OCI-LY1 (cell line): ENCODE data around the gene CADM3.

Experiments
- H2AFZ ChIP-seq: fragments of 200-600 bp; sonication (generic), shearing (Covaris generic); 2 replicates; pipeline ENCODE4 v1.6.0; 2014; ENCODE audit warnings: antibody characterized with exemption, mild to moderate bottlenecking, low read length
- H3F3A ChIP-seq: fragments of 200-600 bp; sonication (generic), shearing (Covaris generic); 2 replicates; pipeline ENCODE4 v1.6.0; 2014; ENCODE audit warnings: mild to moderate bottlenecking, antibody characterized with exemption, low read length, moderate library complexity; ENCODE audit not compliant: insufficient read depth
- H3K27ac ChIP-seq: fragments of 200-600 bp; sonication (generic); 2 replicates; pipeline ENCODE4 v1.5.1; 2014; ENCODE audit warnings: low read length, mixed run types, mild to moderate bottlenecking, low read depth; ENCODE audit not compliant: poor library complexity, severe bottlenecking
- H3K27me3 ChIP-seq: fragments of 200-600 bp; sonication (generic); 2 replicates; pipeline ENCODE4 v1.6.0; 2014; ENCODE audit warnings: antibody characterized with exemption, mild to moderate bottlenecking, low read length, moderate library complexity; ENCODE audit not compliant: insufficient read depth
- H3K36me3 ChIP-seq: fragments of 200-600 bp; sonication (generic); 2 replicates; pipeline ENCODE4 v1.6.1; 2014; ENCODE audit warnings: mild to moderate bottlenecking, antibody characterized with exemption, low read length, moderate library complexity, mixed read lengths; ENCODE audit not compliant: insufficient read depth
- H3K4me1 ChIP-seq: fragments of 200-600 bp; sonication (generic); 2 replicates; pipeline ENCODE4 v1.5.1; 2014; ENCODE audit warnings: mild to moderate bottlenecking, low read length, moderate library complexity; ENCODE audit not compliant: insufficient read depth, severe bottlenecking
- H3K4me2 ChIP-seq: fragments of 200-600 bp; sonication (generic), shearing (Covaris generic); 2 replicates; pipeline ENCODE4 v1.6.1; 2014; ENCODE audit warnings: low read length
- H3K4me3 ChIP-seq: fragments of 200-600 bp; sonication (generic); 2 replicates; pipeline ENCODE4 v1.5.1; 2014; ENCODE audit warnings: low read length, low read depth, mild to moderate bottlenecking, mixed read lengths; ENCODE audit not compliant: poor library complexity, severe bottlenecking
- H3K79me2 ChIP-seq: fragments of 200-600 bp; shearing (Covaris generic); 2 replicates; pipeline ENCODE4 v1.6.1; 2016; ENCODE audit warnings: mixed run types, low read length, mixed read lengths; ENCODE audit not compliant: insufficient read depth
- H3K9ac ChIP-seq: fragments of 200-600 bp; sonication (generic), shearing (Covaris generic); 2 replicates; pipeline ENCODE4 v1.6.1; 2014; ENCODE audit warnings: mild to moderate bottlenecking, low read length, mixed read lengths
- H3K9me2 ChIP-seq: fragments of 200-600 bp; sonication (generic), shearing (Covaris generic); 2 replicates; pipeline ENCODE4 v1.6.1; 2014; ENCODE audit warnings: low read depth, mild to moderate bottlenecking, low read length, mixed read lengths
- H3K9me3 ChIP-seq: fragments of 200-600 bp; shearing (Covaris generic); 2 replicates; pipeline ENCODE4 v1.6.1; 2014; ENCODE audit warnings: low read length, mixed read lengths
- H4K20me1 ChIP-seq: fragments of 200-600 bp; sonication (generic), shearing (Covaris generic); 2 replicates; pipeline ENCODE4 v1.6.0; 2016; ENCODE audit warnings: mild to moderate bottlenecking, low read length; ENCODE audit not compliant: insufficient read depth
- CTCF ChIP-seq: fragments of 200-600 bp; sonication (generic), shearing (Covaris generic); IDR thresholded peaks from 2 replicates; pipeline ENCODE4 v1.5.1; 2017; ENCODE audit warnings: mild to moderate bottlenecking, antibody characterized with exemption, low read length, moderate library complexity, mixed read lengths
- EZH2 ChIP-seq: fragments of 200-600 bp; sonication (generic), shearing (Covaris generic); IDR thresholded peaks from 2 replicates; pipeline ENCODE4 v1.8.0; 2017; ENCODE audit warnings: borderline replicate concordance, mixed run types, mild to moderate bottlenecking, antibody characterized with exemption, low read length, moderate library complexity, mixed read lengths

The CADM3 gene

GRCh38 chr1:159200769-159201168 is 29.4 kb downstream of the CADM3 start:
- no peaks in the 10 kb centered on the region for H3K9me2 ChIP-seq
- TF ChIP-seq CTCF = no peak
- TF ChIP-seq EZH2 = no peak
- H3K9ac ChIP-seq = no peak overlapping the region
- H3K27ac ChIP-seq = no peak overlapping the region
- no peaks in the 10 kb centered on the region for H3K4me1 ChIP-seq
- no peaks in the 10 kb centered on the region for H4K20me1 ChIP-seq
- no peak overlapping the region for H2AFZ ChIP-seq
- no peaks in the 10 kb centered on the region for H3K9me3 ChIP-seq
- H3K79me2 ChIP-seq = no peaks in the 10 kb centered on the region
- no peaks in the 10 kb centered on the region for H3K36me3 ChIP-seq
- H3K4me2 ChIP-seq = no peak overlapping the region
- H3K27me3 ChIP-seq = no peaks in the 10 kb centered on the region
- H3K4me3 ChIP-seq = no peak overlapping the region
- no peaks in the 10 kb centered on the region for H3F3A ChIP-seq

GRCh38 chr1:159201642-159202041 is 30.2 kb downstream of the CADM3 start:
- Histone ChIP-seq H3K79me2 (no peaks in the 10 kb centered on the region), H3K9me3 (no peaks in the 10 kb centered on the region), H3K4me1 (no peaks in the 10 kb centered on the region), H3K27me3 (no peaks in the 10 kb centered on the region), H3F3A (no peaks in the 10 kb centered on the region), H3K36me3 (no peaks in the 10 kb centered on the region), H2AFZ (no peak overlapping the region), H3K9ac (no peak overlapping the region), H3K27ac (no peak overlapping the region), H3K4me2 (no peak overlapping the region), H3K4me3 (no peak overlapping the region), H4K20me1 (no peaks in the 10 kb centered on the region), H3K9me2 (no peaks in the 10 kb centered on the region)
- TF ChIP-seq CTCF = no peak
- TF ChIP-seq EZH2 = no peak

- Histone ChIP-seq H3K4me3 (no peak overlapping the region), H3K36me3 (no peaks in the 10 kb centered on the region), H3K27me3 (no peaks in the 10 kb centered on the region), H3K9me3 (no peaks in the 10 kb centered on the region), H3K4me2 (no peak overlapping the region), H3K9me2 (no peaks in the 10 kb centered on the region), H3K79me2 (no peaks in the 10 kb centered on the region), H3F3A (no peaks in the 10 kb centered on the region), H4K20me1 (no peaks in the 10 kb centered on the region), H3K27ac (no peak overlapping the region), H2AFZ (no peak overlapping the region), H3K4me1 (no peaks in the 10 kb centered on the region), H3K9ac (no peak overlapping the region)
- TF ChIP-seq CTCF (no peak), EZH2 (no peak)
Measured at GRCh38 chr1:159203610-159204009, 32.2 kb downstream of the CADM3 start.
